ENCODE results near the gene SOWAHB. TPM values are rescaled to one million over a fixed set of nuclear protein-coding genes. Genes with fewer than 3 reads are reported as not detected.

SOWAHB gene
- total RNA-seq, 1 donor from 2014 or later = 15.0 TPM

GRCh38 chr4:76898949-76899645, 1.2 kb upstream of the SOWAHB start:
- Histone ChIP-seq H3K4me3 (ENCODE audit: low read depth, low read length) (peak overlapping the region; percentile 69), H3K27me3 (ENCODE audit: control insufficient read depth, insufficient read depth, low read length) (no peaks in the 10 kb centered on the region), H3K36me3 (ENCODE audit: control insufficient read depth, insufficient read depth, low read length) (no peaks in the 10 kb centered on the region)
- no peak for FAIRE-seq
- peak; percentile 79 for DNase-seq (ENCODE audit: low read depth)
- TF ChIP-seq, protein P1, sequence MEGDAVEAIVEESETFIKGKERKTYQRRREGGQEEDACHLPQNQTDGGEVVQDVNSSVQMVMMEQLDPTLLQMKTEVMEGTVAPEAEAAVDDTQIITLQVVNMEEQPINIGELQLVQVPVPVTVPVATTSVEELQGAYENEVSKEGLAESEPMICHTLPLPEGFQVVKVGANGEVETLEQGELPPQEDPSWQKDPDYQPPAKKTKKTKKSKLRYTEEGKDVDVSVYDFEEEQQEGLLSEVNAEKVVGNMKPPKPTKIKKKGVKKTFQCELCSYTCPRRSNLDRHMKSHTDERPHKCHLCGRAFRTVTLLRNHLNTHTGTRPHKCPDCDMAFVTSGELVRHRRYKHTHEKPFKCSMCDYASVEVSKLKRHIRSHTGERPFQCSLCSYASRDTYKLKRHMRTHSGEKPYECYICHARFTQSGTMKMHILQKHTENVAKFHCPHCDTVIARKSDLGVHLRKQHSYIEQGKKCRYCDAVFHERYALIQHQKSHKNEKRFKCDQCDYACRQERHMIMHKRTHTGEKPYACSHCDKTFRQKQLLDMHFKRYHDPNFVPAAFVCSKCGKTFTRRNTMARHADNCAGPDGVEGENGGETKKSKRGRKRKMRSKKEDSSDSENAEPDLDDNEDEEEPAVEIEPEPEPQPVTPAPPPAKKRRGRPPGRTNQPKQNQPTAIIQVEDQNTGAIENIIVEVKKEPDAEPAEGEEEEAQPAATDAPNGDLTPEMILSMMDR (IDR thresholded peaks at IDR 0.05; ENCODE audit: insufficient read depth, low read length, severe bottlenecking) = no peak

GRCh38 chr4:76898385-76898692, 395 bp upstream of the SOWAHB start:
- Histone ChIP-seq H3K4me3 (ENCODE audit: low read depth, low read length) (peak overlapping the region; percentile 69), H3K27me3 (ENCODE audit: control insufficient read depth, insufficient read depth, low read length) (no peaks in the 10 kb centered on the region), H3K36me3 (ENCODE audit: control insufficient read depth, insufficient read depth, low read length) (no peaks in the 10 kb centered on the region)
- FAIRE-seq (no peak), DNase-seq (ENCODE audit: low read depth) (no peak)
- TF ChIP-seq, protein P1 (IDR thresholded peaks at IDR 0.05; ENCODE audit: insufficient read depth, low read length, severe bottlenecking) = no peak

DNA sequence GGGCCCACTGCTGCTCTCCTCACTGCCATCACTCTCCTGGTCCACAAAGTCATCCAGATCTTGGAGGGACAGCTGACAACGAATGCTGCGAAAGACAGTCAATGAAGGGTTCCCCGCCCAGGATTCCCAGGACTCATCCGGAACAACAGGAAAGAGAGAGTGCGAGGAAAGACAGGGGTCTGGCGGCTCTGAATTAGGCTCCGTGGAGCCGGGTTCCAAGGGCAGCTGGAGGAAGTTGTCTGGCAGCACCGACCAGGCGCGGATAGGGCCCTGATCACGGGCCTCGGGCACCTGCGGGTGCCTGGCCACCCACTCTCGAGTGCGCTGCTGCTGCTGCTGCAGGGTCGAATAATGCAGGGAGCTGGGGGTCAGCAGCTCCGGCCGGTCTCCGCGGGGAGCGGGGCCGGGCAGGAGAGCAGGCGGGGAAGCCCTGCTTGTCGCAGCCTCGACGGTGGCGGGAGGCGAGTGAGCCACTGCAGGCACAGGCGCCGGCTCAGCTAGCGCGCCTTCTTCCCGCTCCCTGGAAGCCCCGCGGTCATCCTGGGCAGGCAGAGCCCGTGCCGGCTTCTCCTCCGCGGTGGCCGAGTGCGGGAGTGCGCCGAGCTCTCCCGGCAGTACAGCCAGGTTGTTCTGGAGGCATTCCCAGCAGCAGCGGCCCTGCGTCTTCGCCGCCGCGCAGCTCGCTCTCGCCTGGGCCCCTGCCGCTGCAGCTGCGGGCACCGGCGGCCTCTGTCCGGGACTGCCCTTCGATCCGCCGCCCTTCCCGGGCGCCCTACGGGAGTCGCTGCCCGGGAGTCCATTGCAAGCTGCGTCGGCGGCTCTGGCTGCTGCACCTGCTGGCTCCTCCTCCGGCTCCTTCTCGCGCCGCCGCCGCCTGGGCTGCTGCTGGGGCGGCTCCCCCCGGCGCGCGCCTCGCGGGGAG, 1.1 kb downstream of the SOWAHB start:
- DNase-seq (ENCODE audit: low read depth) = no peak
- Histone ChIP-seq H3K36me3 (ENCODE audit: control insufficient read depth, insufficient read depth, low read length) (no peaks in the 10 kb centered on the region), H3K4me3 (ENCODE audit: low read depth, low read length) (peak overlapping the region; percentile 69), H3K27me3 (ENCODE audit: control insufficient read depth, insufficient read depth, low read length) (no peaks in the 10 kb centered on the region)
- FAIRE-seq = no peak
- TF ChIP-seq, protein P1 (IDR thresholded peaks at IDR 0.05; ENCODE audit: insufficient read depth, low read length, severe bottlenecking) = no peak

DNA sequence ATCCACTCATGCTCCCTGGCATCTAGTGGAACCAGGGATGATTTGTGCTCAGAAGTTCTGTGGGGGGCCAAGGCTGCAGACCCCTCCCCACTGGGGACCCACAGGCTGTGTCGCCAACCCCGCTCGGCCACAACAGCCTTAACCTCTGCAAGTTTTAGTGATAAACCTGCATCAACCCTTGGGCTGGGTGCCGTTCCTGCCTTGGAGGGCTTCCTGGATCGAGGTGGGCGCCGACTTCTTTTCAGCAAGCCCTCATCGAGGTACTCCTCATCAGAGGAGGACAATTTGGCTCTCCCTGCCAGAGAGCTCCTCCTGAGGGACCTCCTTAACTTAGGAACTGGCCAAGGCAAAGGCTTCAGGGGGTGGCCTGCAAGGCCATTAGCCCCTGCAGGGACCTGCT, 1.9 kb downstream of the SOWAHB start:
- no peak overlapping the region for H3K4me3 ChIP-seq (ENCODE audit: low read depth, low read length)
- no peaks in the 10 kb centered on the region for H3K27me3 ChIP-seq (ENCODE audit: control insufficient read depth, insufficient read depth, low read length)
- no peak for FAIRE-seq
- TF ChIP-seq, protein P1 (IDR thresholded peaks at IDR 0.05; ENCODE audit: insufficient read depth, low read length, severe bottlenecking) = no peak
- no peaks in the 10 kb centered on the region for H3K36me3 ChIP-seq (ENCODE audit: control insufficient read depth, insufficient read depth, low read length)
- no peak for DNase-seq (ENCODE audit: low read depth)

- TF ChIP-seq, protein P1 (IDR thresholded peaks at IDR 0.05; ENCODE audit: insufficient read depth, low read length, severe bottlenecking) = no peak
- no peak for DNase-seq (ENCODE audit: low read depth)
- no peak for FAIRE-seq
- H3K4me3 ChIP-seq (ENCODE audit: low read depth, low read length) = no peak overlapping the region
- no peaks in the 10 kb centered on the region for H3K27me3 ChIP-seq (ENCODE audit: control insufficient read depth, insufficient read depth, low read length)
- H3K36me3 ChIP-seq (ENCODE audit: control insufficient read depth, insufficient read depth, low read length) = no peaks in the 10 kb centered on the region
These were observed 2.3 kb downstream of the SOWAHB start for GRCh38 chr4:76895619-76896018.

Data from bronchial epithelial cell (primary cell).